ENCODE measurements around the gene PVALB.

Gene PVALB

GRCh38 chr22:36797374-36797773, 19.5 kb downstream of the PVALB start:
- TF ChIP-seq CTCF (IDR thresholded peaks at IDR 0.05; ENCODE audit: low read depth, low read length, missing control alignments), result no peak
- in situ Hi-C loops (cut with HindIII; ENCODE audit: low sequenced_read_pairs), result no loop called here
- H3K4me3 ChIP-seq (ENCODE audit: low read depth, low read length), result no peak overlapping the region
- no peak for DNase-seq (ENCODE audit: low read depth)

- in situ Hi-C loops (cut with HindIII; ENCODE audit: low sequenced_read_pairs), result no loop called here
- DNase-seq (ENCODE audit: low read depth), result no peak
- no peak overlapping the region for H3K4me3 ChIP-seq (ENCODE audit: low read depth, low read length)
- TF ChIP-seq CTCF (IDR thresholded peaks at IDR 0.05; ENCODE audit: low read depth, low read length, missing control alignments), result no peak
Observed at GRCh38 chr22:36796552-36797175, 20.2 kb downstream of the PVALB start.

- no peak overlapping the region for H3K4me3 ChIP-seq (ENCODE audit: low read depth, low read length)
- DNase-seq (ENCODE audit: low read depth), result no peak
- in situ Hi-C loops (cut with HindIII; ENCODE audit: low sequenced_read_pairs), result no loop called here
- no peak for TF ChIP-seq CTCF (IDR thresholded peaks at IDR 0.05; ENCODE audit: low read depth, low read length, missing control alignments)
Observed at GRCh38 chr22:36795633-36796032, 21.2 kb downstream of the PVALB start.

GRCh38 chr22:36790648-36791047, 26.2 kb downstream of the PVALB start:
- no peak overlapping the region for H3K4me3 ChIP-seq (ENCODE audit: low read depth, low read length)
- in situ Hi-C loops (cut with HindIII; ENCODE audit: low sequenced_read_pairs), result no loop called here
- DNase-seq (ENCODE audit: low read depth), result no peak
- TF ChIP-seq CTCF (IDR thresholded peaks at IDR 0.05; ENCODE audit: low read depth, low read length, missing control alignments), result no peak

- in situ Hi-C loops (cut with HindIII; ENCODE audit: low sequenced_read_pairs), result no loop called here
- no peak overlapping the region for H3K4me3 ChIP-seq (ENCODE audit: low read depth, low read length)
- DNase-seq (ENCODE audit: low read depth), result no peak
- TF ChIP-seq CTCF (IDR thresholded peaks at IDR 0.05; ENCODE audit: low read depth, low read length, missing control alignments), result no peak
Observed at GRCh38 chr22:36787204-36787988, 29.4 kb downstream of the PVALB start.

GRCh38 chr22:36783743-36784142, 33.1 kb downstream of the PVALB start:
- no peak overlapping the region for H3K4me3 ChIP-seq (ENCODE audit: low read depth, low read length)
- no peak for TF ChIP-seq CTCF (IDR thresholded peaks at IDR 0.05; ENCODE audit: low read depth, low read length, missing control alignments)
- in situ Hi-C loops (cut with HindIII; ENCODE audit: low sequenced_read_pairs), result no loop called here
- DNase-seq (ENCODE audit: low read depth), result no peak
